Stimulated activated CD4-positive, alpha-beta T cell treated with anti-CD3 and anti-CD28 coated beads, Interleukin-2, amount 100 ng/mL, for 24 hours (primary cell): ENCODE data around the gene SUSD3.
"Not testable (repeated sequence)": the region's sequence is repeated elsewhere in the genome, so short reads cannot be mapped to it uniquely, and the experiment has no call there.

ENCODE experiments used
- DNase-seq, 2 donors: peaks; one replicate each; pipeline ENCODE4 v3.0.0-alpha.2; 2020

Gene SUSD3

GRCh38 chr9:93114169-93114983, 55.9 kb downstream of the SUSD3 start:
- no peak for DNase-seq

GRCh38 chr9:93114984-93115335, 56.5 kb downstream of the SUSD3 start:
- no peak for DNase-seq

- no peak for DNase-seq
Observed at GRCh38 chr9:93115486-93116071, 57.1 kb downstream of the SUSD3 start.

- no peak for DNase-seq
Observed at GRCh38 chr9:93116072-93116961, 57.8 kb downstream of the SUSD3 start.

- DNase-seq: not testable (repeated sequence)
Observed at GRCh38 chr9:93117521-93117920, 59.0 kb downstream of the SUSD3 start.

- no peak for DNase-seq
Observed at GRCh38 chr9:93117924-93118862, 59.7 kb downstream of the SUSD3 start.

GRCh38 chr9:93118863-93119702, 60.6 kb downstream of the SUSD3 start:
- no peak for DNase-seq

GRCh38 chr9:93119703-93119952, 61.1 kb downstream of the SUSD3 start:
- DNase-seq: no peak

- peak in 1 of 2 donors; percentile 31 for DNase-seq
Observed at GRCh38 chr9:93119953-93120845, 61.7 kb downstream of the SUSD3 start.

GRCh38 chr9:93120846-93121315, 62.4 kb downstream of the SUSD3 start:
- no peak for DNase-seq

GRCh38 chr9:93121316-93122241, 63.1 kb downstream of the SUSD3 start:
- DNase-seq: no peak

- DNase-seq: no peak
Observed at GRCh38 chr9:93122721-93123221, 64.3 kb downstream of the SUSD3 start.

- DNase-seq: no peak
Observed at GRCh38 chr9:93123561-93124283, 65.2 kb downstream of the SUSD3 start.

- no peak for DNase-seq
Observed at GRCh38 chr9:93124793-93125192, 66.3 kb downstream of the SUSD3 start.

- DNase-seq: no peak
Observed at GRCh38 chr9:93125331-93125894, 66.9 kb downstream of the SUSD3 start.

GRCh38 chr9:93126151-93126781, 67.8 kb downstream of the SUSD3 start:
- no peak for DNase-seq

GRCh38 chr9:93126825-93127368, 68.4 kb downstream of the SUSD3 start:
- no peak for DNase-seq
